Measurements from ENCODE around the gene TOP2A. TPM values are rescaled to one million over a fixed set of nuclear protein-coding genes. Genes with fewer than 3 reads are reported as not detected.
A peak's percentile ranks its signal among the peaks of the same experiment; 100 is the strongest.
"Not testable (repeated sequence)": the region's sequence is repeated elsewhere in the genome, so short reads cannot be mapped to it uniquely, and the experiment has no call there.

Gene TOP2A
- total RNA-seq, 2 experiments from 2014 or later, result 410 to 416 TPM

DNA sequence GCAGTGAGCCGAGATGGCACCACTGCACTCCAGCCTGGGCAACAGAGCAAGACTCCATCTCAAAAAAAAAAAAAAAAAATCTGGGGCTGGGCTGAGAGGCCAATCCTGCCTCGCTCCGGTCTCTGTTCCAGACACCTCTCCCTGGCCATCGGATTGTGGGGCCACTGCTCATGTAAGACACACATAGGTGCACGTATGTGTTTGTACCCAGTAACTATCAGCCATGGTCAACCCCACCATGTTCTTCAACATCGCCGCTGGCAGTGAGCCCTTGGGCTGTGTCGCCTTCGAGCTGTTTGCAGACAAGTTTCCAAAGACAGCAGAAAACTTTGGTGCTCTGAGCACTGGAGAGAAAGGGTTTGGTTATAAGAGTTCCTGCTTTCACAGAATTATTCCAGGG lies 50.0 kb downstream of the TOP2A start:
- H3K4me3 Mint-ChIP-seq; H3K27me3 Mint-ChIP-seq (ENCODE audit: low read depth); H3K36me3 Mint-ChIP-seq (ENCODE audit: low read depth); H3K9me3 Mint-ChIP-seq; DNase-seq; intact Hi-C loops (cut with micrococcal nuclease); H3K27ac Mint-ChIP-seq: not testable (repeated sequence)
- H3K4me1 Mint-ChIP-seq (ENCODE audit: low read depth), result peaks cover 14% of the 10 kb centered on the region
- CTCF ChIA-PET, result interaction anchor here (0.6 to 1.5 kb wide), 2 partner anchors 108 to 1300 kb away, joined by 3 read pairs; no protein-coding TSS in a partner anchor

DNA sequence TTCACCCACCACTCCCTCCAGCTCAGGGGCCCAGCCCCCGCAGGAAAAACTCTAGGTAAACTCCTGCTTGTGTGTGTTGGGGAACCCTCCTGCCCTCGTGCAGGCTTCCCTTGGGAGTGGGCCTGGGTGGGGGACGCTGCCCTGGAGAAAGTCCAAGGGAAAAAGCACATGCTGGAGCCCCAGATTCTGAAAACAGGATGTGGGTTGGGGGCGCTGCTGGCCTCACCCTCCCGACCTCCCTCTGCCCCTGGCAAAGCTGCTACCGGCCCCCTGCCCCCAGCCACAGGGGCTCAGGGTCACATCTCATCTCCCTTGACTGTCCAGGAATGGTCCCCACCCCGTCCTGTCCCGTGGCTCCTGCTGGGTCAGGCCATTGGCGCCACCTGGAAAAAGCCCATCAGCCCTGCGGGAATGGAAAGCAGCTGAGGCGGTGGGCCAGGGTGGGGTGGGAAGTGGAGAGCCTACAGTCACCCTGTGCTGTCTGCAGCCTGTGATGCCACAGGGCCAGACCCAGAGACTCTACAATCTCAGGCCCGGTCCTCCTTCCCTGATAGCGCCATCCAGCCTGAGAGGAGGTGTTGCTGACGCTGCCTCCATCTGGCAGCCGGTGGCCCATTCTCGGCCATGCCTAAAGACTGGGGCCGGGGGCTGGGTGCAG lies 50.7 kb downstream of the TOP2A start:
- DNase-seq, result no peak
- Mint-ChIP-seq H3K4me1 (ENCODE audit: low read depth) (peaks cover 10% of the 10 kb centered on the region), H3K27me3 (ENCODE audit: low read depth) (peaks cover 4% of the 10 kb centered on the region), H3K27ac (no peak overlapping the region), H3K36me3 (ENCODE audit: low read depth) (no peaks in the 10 kb centered on the region), H3K4me3 (no peak overlapping the region), H3K9me3 (no peaks in the 10 kb centered on the region)
- intact Hi-C loops (cut with micrococcal nuclease), result no loop called here
- CTCF ChIA-PET, result interaction anchor here (0.6 to 7.4 kb wide), 3 partner anchors 166 to 1301 kb away, joined by 3 to 82 read pairs (median 3); no protein-coding TSS in a partner anchor

GRCh38 chr17:40366076-40366860 lies 51.4 kb downstream of the TOP2A start:
- intact Hi-C loops (cut with micrococcal nuclease), result no loop called here
- Mint-ChIP-seq H3K4me1 (ENCODE audit: low read depth) (peaks cover 7% of the 10 kb centered on the region), H3K9me3 (no peaks in the 10 kb centered on the region), H3K27me3 (ENCODE audit: low read depth) (peaks cover 6% of the 10 kb centered on the region), H3K27ac (no peak overlapping the region), H3K4me3 (no peak overlapping the region), H3K36me3 (ENCODE audit: low read depth) (no peaks in the 10 kb centered on the region)
- DNase-seq, result no peak
- CTCF ChIA-PET, result interaction anchor here (0.8 to 7.4 kb wide), 5 partner anchors 9 to 194 kb away, joined by 3 to 82 read pairs (median 3); no protein-coding TSS in a partner anchor

DNA sequence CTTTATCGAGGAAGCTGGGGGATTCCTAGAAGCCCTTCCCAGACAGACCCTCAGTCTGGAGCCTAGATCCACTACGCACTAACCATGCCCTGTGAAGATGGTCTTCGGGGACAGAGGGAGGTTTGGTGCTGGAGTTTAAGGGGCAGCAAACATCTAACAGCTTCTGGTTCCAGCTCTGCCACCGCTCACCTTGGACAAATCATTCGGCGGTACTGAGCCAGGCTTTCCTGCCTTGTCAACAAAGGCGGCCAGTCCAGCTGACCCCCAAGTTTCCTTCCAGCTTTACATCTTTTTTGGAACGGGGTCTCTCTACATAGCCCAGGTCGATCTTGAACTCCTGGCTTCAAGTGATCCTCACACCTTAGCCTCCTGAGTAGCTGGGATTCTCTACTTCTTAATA lies 52.8 kb downstream of the TOP2A start:
- intact Hi-C loops (cut with micrococcal nuclease), result no loop called here
- Mint-ChIP-seq H3K9me3 (no peaks in the 10 kb centered on the region), H3K4me1 (ENCODE audit: low read depth) (peaks cover 7% of the 10 kb centered on the region), H3K4me3 (no peak overlapping the region), H3K27me3 (ENCODE audit: low read depth) (peaks cover 10% of the 10 kb centered on the region), H3K27ac (no peak overlapping the region), H3K36me3 (ENCODE audit: low read depth) (no peaks in the 10 kb centered on the region)
- CTCF ChIA-PET, result interaction anchor here (0.6 to 7.4 kb wide), 8 partner anchors 12 to 1087 kb away, joined by 3 to 82 read pairs (median 4); no protein-coding TSS in a partner anchor
- no peak for DNase-seq

GRCh38 chr17:40364121-40364861 lies 53.4 kb downstream of the TOP2A start, which contains the start of gene GJD3:
GJD3 (minus strand) TSS chr17:40364737; CDS start chr17:40363815, 922 bp downstream.
- Mint-ChIP-seq H3K4me1 (ENCODE audit: low read depth) (peaks cover 7% of the 10 kb centered on the region), H3K27ac (no peak within 1 kb of the TSS), H3K9me3 (no peaks in the 10 kb centered on the region), H3K4me3 (peak within 1 kb of the TSS; percentile 76), H3K36me3 (ENCODE audit: low read depth) (no peaks in the 10 kb centered on the region), H3K27me3 (ENCODE audit: low read depth) (peaks cover 12% of the 10 kb centered on the region)
- intact Hi-C loops (cut with micrococcal nuclease), result no loop called here
- DNase-seq, result no peak
- CTCF ChIA-PET, result interaction anchor here (0.8 to 7.4 kb wide), 6 partner anchors 9 to 196 kb away, joined by 3 to 82 read pairs (median 8); no protein-coding TSS in a partner anchor

DNA sequence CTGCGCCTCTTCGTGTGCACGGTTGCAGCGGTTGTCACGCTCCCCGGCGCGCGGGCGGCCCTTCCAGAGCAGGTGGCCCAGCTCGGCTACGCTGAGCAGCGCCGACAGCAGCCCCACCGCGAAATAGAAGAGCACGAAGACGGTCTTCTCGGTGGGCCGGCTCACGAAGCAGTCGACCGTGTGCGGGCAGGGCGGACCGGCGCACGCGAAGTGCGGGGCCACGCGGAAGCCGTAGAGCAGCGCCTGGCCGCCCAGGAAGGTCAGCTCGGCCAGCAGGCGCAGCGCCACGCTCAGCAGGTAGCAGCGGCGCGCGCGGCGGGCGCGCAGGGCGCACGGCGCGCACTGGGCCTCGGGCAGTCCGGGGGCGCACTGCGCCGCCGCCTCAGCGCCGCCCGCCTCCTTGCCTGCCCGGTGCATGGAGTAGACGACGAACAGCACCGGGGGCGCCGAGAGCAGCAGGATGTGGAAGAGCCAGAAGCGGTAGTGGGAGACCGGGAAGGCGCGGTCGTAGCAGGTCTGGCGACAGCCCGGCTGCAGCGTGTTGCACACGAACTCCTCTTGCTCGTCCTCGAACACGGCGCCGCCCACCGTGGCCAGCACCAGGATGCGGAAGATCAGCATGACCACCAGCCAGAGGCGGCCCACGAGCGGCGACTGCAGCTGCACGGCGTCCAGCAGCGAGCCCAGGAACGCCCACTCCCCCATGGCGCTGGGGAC lies 54.4 kb downstream of the TOP2A start:
- Mint-ChIP-seq H3K36me3 (ENCODE audit: low read depth) (no peaks in the 10 kb centered on the region), H3K9me3 (no peaks in the 10 kb centered on the region), H3K4me3 (peak overlapping the region; percentile 76), H3K27me3 (ENCODE audit: low read depth) (peaks cover 12% of the 10 kb centered on the region), H3K27ac (no peak overlapping the region), H3K4me1 (ENCODE audit: low read depth) (peaks cover 12% of the 10 kb centered on the region)
- intact Hi-C loops (cut with micrococcal nuclease), result loop anchor here (2.0 kb wide), 1 partner anchor 118 kb away; no protein-coding TSS in a partner anchor
- CTCF ChIA-PET, result interaction anchor here (0.7 to 7.4 kb wide), 27 partner anchors 10 to 254 kb away, joined by 3 to 82 read pairs (median 4); partner anchors contain the start of gene TOP2A
- DNase-seq, result peak; percentile 36

DNA sequence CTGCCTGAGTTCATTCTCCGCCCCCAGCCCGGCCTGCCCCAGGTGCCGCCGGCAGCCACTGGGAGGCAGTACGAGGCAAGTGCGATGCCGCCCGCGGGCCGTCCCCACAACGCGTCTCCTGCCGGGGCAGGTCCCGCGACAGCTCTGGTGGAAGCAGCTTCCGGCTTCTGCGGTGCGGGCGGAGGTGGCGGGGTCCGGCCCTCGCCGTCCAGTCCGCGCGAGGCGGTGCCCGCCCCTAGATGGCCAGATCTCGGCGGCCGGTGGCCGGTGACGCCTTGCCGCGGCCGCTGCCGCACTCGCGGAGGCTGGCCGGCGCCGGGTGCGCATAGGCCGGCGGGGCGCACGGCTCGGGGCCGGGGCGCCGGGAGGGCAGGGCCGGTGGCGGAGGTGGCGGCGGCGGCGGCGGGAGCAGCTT lies 55.0 kb downstream of the TOP2A start:
- H3K27me3 Mint-ChIP-seq (ENCODE audit: low read depth), result peaks cover 12% of the 10 kb centered on the region
- peaks cover 12% of the 10 kb centered on the region for H3K4me1 Mint-ChIP-seq (ENCODE audit: low read depth)
- CTCF ChIA-PET, result interaction anchor here (0.6 to 7.4 kb wide), 30 partner anchors 11 to 286 kb away, joined by 3 to 82 read pairs (median 4); partner anchors contain the start of gene TOP2A
- no peak overlapping the region for H3K27ac Mint-ChIP-seq
- intact Hi-C loops (cut with micrococcal nuclease), result loop anchor here (1.0 to 2.0 kb wide), 5 partner anchors 53 to 198 kb away; partner anchors contain the start of gene IGFBP4
- peak; percentile 95 for DNase-seq
- peak overlapping the region; percentile 76 for H3K4me3 Mint-ChIP-seq
- no peaks in the 10 kb centered on the region for H3K36me3 Mint-ChIP-seq (ENCODE audit: low read depth)
- H3K9me3 Mint-ChIP-seq, result no peaks in the 10 kb centered on the region

DNA sequence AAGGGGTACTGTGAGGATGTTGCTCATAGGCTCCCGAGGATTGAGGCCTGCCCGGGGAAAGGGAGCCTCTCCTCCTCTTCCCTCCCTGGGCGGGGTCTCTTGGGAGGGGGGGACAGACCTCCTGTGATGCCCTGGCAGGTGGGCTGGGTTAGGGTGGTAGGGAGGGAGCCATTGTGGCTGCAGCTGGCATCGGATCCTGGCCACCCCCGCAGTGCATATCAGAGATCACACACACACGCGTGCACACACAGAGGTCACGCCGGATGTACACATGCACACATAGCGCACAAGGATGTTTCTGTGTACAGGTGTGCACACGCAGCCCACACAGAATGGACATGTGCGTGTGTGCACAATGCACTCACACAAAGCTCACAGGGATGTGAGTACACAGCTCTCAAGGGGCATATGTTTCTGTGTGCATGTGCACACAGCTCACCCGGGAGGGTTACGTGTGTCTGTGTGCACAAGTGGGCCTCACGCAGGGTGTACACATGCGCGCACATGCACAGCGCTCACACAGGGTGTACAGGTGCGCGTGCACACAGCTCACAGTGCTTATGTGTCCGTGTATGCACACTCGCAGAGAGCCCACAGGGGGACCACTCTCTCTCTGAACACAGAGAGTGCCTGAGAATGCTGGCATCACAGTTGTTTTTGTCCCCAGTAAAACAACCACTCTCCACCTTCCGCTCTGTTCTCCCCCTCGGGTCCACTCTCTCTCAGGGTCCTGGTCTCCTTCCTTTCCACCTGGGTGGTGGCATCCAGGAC lies 55.6 kb downstream of the TOP2A start:
- peak overlapping the region; percentile 63 for H3K4me3 Mint-ChIP-seq
- intact Hi-C loops (cut with micrococcal nuclease), result loop anchor here (1.0 to 2.0 kb wide), 5 partner anchors 53 to 198 kb away; partner anchors contain the start of gene IGFBP4
- CTCF ChIA-PET, result interaction anchor here (0.6 to 7.4 kb wide), 34 partner anchors 11 to 286 kb away, joined by 3 to 82 read pairs (median 4); partner anchors contain the start of gene TOP2A
- peaks cover 12% of the 10 kb centered on the region for H3K27me3 Mint-ChIP-seq (ENCODE audit: low read depth)
- no peaks in the 10 kb centered on the region for H3K9me3 Mint-ChIP-seq
- no peak overlapping the region for H3K27ac Mint-ChIP-seq
- no peak for DNase-seq
- peaks cover 12% of the 10 kb centered on the region for H3K4me1 Mint-ChIP-seq (ENCODE audit: low read depth)
- H3K36me3 Mint-ChIP-seq (ENCODE audit: low read depth), result no peaks in the 10 kb centered on the region

GRCh38 chr17:40361063-40361924 lies 56.4 kb downstream of the TOP2A start:
- no peak overlapping the region for H3K4me3 Mint-ChIP-seq
- H3K9me3 Mint-ChIP-seq, result no peaks in the 10 kb centered on the region
- H3K27ac Mint-ChIP-seq, result no peak overlapping the region
- peaks cover 12% of the 10 kb centered on the region for H3K27me3 Mint-ChIP-seq (ENCODE audit: low read depth)
- no peak for DNase-seq
- H3K36me3 Mint-ChIP-seq (ENCODE audit: low read depth), result no peaks in the 10 kb centered on the region
- peaks cover 12% of the 10 kb centered on the region for H3K4me1 Mint-ChIP-seq (ENCODE audit: low read depth)
- CTCF ChIA-PET, result interaction anchor here (0.7 to 7.4 kb wide), 18 partner anchors 12 to 266 kb away, joined by 3 to 82 read pairs (median 4); partner anchors contain the start of gene TOP2A
- intact Hi-C loops (cut with micrococcal nuclease), result no loop called here

DNA sequence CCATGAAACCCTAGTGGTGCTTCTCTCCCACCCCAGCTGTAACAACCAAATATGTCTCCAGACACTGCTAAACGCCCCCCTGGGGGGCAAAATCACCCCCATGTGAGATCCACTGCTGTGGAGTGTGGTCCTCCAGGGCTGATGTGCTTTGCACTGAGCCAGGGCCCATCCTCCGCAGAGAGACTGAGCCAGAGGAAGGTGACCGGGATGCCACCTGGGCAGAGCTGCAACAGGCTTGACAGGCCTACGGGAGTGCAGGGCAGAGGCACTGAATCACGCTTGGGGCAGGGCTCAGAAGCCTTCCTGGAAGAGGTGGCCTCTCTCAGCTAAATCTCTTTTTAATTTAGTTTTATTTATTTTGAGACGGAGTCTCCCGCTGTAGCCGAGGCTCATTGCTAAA lies 57.6 kb downstream of the TOP2A start:
- DNase-seq, result no peak
- Mint-ChIP-seq H3K9me3 (no peaks in the 10 kb centered on the region), H3K4me1 (ENCODE audit: low read depth) (peaks cover 12% of the 10 kb centered on the region), H3K4me3 (no peak overlapping the region), H3K27ac (no peak overlapping the region), H3K36me3 (ENCODE audit: low read depth) (no peaks in the 10 kb centered on the region), H3K27me3 (ENCODE audit: low read depth) (peaks cover 12% of the 10 kb centered on the region)
- intact Hi-C loops (cut with micrococcal nuclease), result no loop called here
- CTCF ChIA-PET, result interaction anchor here (2.3 to 9.6 kb wide), 3 partner anchors 58 to 200 kb away, joined by 5 to 178 read pairs (median 82); no protein-coding TSS in a partner anchor
